DND-41 (cell line): ENCODE measurements around the gene RNF26.

Experiments used
- ATAC-seq: fragments of 200-7000 bp; cut with Tn5 transposase; 3 replicates; pipeline ENCODE4 v1.9.1; 2021; ENCODE audit warnings: low read depth; ENCODE audit not compliant: insufficient read depth
- DNase-seq: peaks from one replicate; pipeline ENCODE4 v3.0.0-alpha.2; 2020
- H2AFZ ChIP-seq: 2 replicates; pipeline ENCODE4 v1.6.0; 2012; ENCODE audit warnings: low read depth, low read length
- H3K27ac ChIP-seq: 2 replicates; pipeline ENCODE4 v1.5.1; 2012; ENCODE audit warnings: low read length, inconsistent platforms
- H3K27me3 ChIP-seq: fragments of 200-600 bp; sonication (generic); 2 replicates; pipeline ENCODE4 v1.6.0; 2012; ENCODE audit warnings: low read length, mild to moderate bottlenecking, inconsistent platforms; ENCODE audit not compliant: insufficient read depth, poor library complexity
- H3K36me3 ChIP-seq: 2 replicates; pipeline ENCODE4 v1.5.1; 2012; ENCODE audit warnings: low read length, inconsistent platforms; ENCODE audit not compliant: insufficient read depth
- H3K4me1 ChIP-seq: 2 replicates; pipeline ENCODE4 v1.5.1; 2012; ENCODE audit warnings: mild to moderate bottlenecking, low read length; ENCODE audit not compliant: insufficient read depth
- H3K4me2 ChIP-seq: 2 replicates; pipeline ENCODE4 v1.6.0; 2012; ENCODE audit warnings: mild to moderate bottlenecking, moderate library complexity, low read length, inconsistent platforms; ENCODE audit not compliant: insufficient read depth
- H3K4me3 ChIP-seq, 2 experiments: fragments of 200-600 bp in 1 of 2; shearing (Covaris generic) in 1 of 2; 2 replicates each; pipeline ENCODE4 v1.5.1; 2012 to 2016; ENCODE audit warnings: inconsistent platforms in 2 of 2, low read length in 2 of 2, mild to moderate bottlenecking in 2 of 2, low read depth in 1 of 2, moderate library complexity in 1 of 2
- H3K79me2 ChIP-seq: 2 replicates; pipeline ENCODE4 v1.6.0; 2012; ENCODE audit warnings: low read length, inconsistent platforms; ENCODE audit not compliant: insufficient read depth
- H3K9ac ChIP-seq: 2 replicates; pipeline ENCODE4 v1.6.0; 2012; ENCODE audit warnings: low read depth, mild to moderate bottlenecking, inconsistent platforms, low read length, moderate library complexity
- H3K9me3 ChIP-seq: 2 replicates; pipeline ENCODE4 v1.5.1; 2012; ENCODE audit warnings: low read length, moderate library complexity, mild to moderate bottlenecking, inconsistent platforms; ENCODE audit not compliant: insufficient read depth, severe bottlenecking
- H4K20me1 ChIP-seq: 2 replicates; pipeline ENCODE4 v1.6.0; 2012; ENCODE audit warnings: low read length; ENCODE audit not compliant: insufficient read depth
- CTCF ChIP-seq: IDR thresholded peaks from 2 replicates; pipeline ENCODE4 v1.5.1; 2012; ENCODE audit warnings: borderline replicate concordance, low read length, moderate library complexity, mild to moderate bottlenecking; ENCODE audit not compliant: poor library complexity, severe bottlenecking; ENCODE audit errors: extremely low read depth
- EZH2 ChIP-seq: IDR thresholded peaks from 3 replicates; pipeline ENCODE4 v1.6.1; 2012; ENCODE audit warnings: borderline replicate concordance, low read depth, mild to moderate bottlenecking, moderate library complexity, low read length, inconsistent platforms; ENCODE audit not compliant: severe bottlenecking

The RNF26 gene

GRCh38 chr11:119375337-119376196 lies 41.2 kb downstream of the RNF26 start:
- Histone ChIP-seq H3K4me3 (no peak overlapping the region), H4K20me1 (no peaks in the 10 kb centered on the region), H3K27me3 (peaks cover 10% of the 10 kb centered on the region), H3K4me2 (no peak overlapping the region), H3K9ac (no peak overlapping the region), H2AFZ (no peak overlapping the region), H3K36me3 (no peaks in the 10 kb centered on the region), H3K9me3 (no peaks in the 10 kb centered on the region), H3K79me2 (no peaks in the 10 kb centered on the region), H3K27ac (no peak overlapping the region), H3K4me1 (peaks cover 1% of the 10 kb centered on the region; the same call in 1 of the 2 replicates)
- DNase-seq (no peak), ATAC-seq (no peak)
- TF ChIP-seq CTCF (no peak), EZH2 (no peak)

GRCh38 chr11:119376197-119376847 lies 42.0 kb downstream of the RNF26 start:
- no peak overlapping the region for H3K27ac ChIP-seq
- no peaks in the 10 kb centered on the region for H3K79me2 ChIP-seq
- DNase-seq, result no peak
- H3K9me3 ChIP-seq, result no peaks in the 10 kb centered on the region
- H3K4me1 ChIP-seq, result peaks cover 9% of the 10 kb centered on the region
- H3K9ac ChIP-seq, result no peak overlapping the region
- H3K4me2 ChIP-seq, result no peak overlapping the region
- H3K36me3 ChIP-seq, result no peaks in the 10 kb centered on the region
- no peak overlapping the region for H2AFZ ChIP-seq
- ATAC-seq, result no peak
- H4K20me1 ChIP-seq, result no peaks in the 10 kb centered on the region
- H3K4me3 ChIP-seq, result no peak overlapping the region
- TF ChIP-seq EZH2 (no peak), CTCF (no peak)
- peaks cover 18% of the 10 kb centered on the region for H3K27me3 ChIP-seq

- Histone ChIP-seq H3K36me3 (no peaks in the 10 kb centered on the region), H3K4me1 (peaks cover 19% of the 10 kb centered on the region), H2AFZ (no peak overlapping the region), H3K27ac (no peak overlapping the region), H3K9me3 (no peaks in the 10 kb centered on the region), H3K27me3 (peaks cover 19% of the 10 kb centered on the region), H3K9ac (no peak overlapping the region), H3K79me2 (no peaks in the 10 kb centered on the region), H3K4me3 (no peak overlapping the region), H3K4me2 (no peak overlapping the region), H4K20me1 (no peaks in the 10 kb centered on the region)
- DNase-seq (no peak), ATAC-seq (no peak)
- TF ChIP-seq CTCF, result no peak
These were observed 43.0 kb downstream of the RNF26 start for GRCh38 chr11:119377112-119377901.
